SK-N-SH (cell line): ENCODE results near the gene MCRS1. TPM values are rescaled to one million over a fixed set of nuclear protein-coding genes. Genes with fewer than 3 reads are reported as not detected.

Experiments used
- CTCF ChIA-PET: fragments of 300-600, 350-600 bp; formaldehyde crosslinking; extraction: SDS; loops from one replicate; lab custom pipeline; 2021; lab: Yijun Ruan, JAX
- POLR2A ChIA-PET: fragments of 350-600 bp; sonication (Branson Sonifier 250); formaldehyde crosslinking; extraction: SDS; loops from one replicate; lab custom pipeline; 2020; ENCODE audit warnings: antibody characterized with exemption, inconsistent platforms; lab: Yijun Ruan, JAX
- DNase-seq: peaks from one replicate; pipeline ENCODE4 v3.0.0; 2012
- H2AFZ ChIP-seq: fragments of 200-600 bp; sonication (generic); 2 replicates; pipeline ENCODE4 v1.8.1; 2016; ENCODE audit warnings: antibody characterized with exemption, mild to moderate bottlenecking, low read depth
- H3F3A ChIP-seq: fragments of 200-600 bp; sonication (generic); replicated peaks from 2 replicates; pipeline ENCODE3; 2016; ENCODE audit warnings: antibody characterized with exemption, mild to moderate bottlenecking; ENCODE audit not compliant: insufficient read depth
- H3K27ac ChIP-seq, 2 experiments: fragments of 200-500 bp in 1 of 2; fragments of 200-600 bp in 1 of 2; sonication (Bioruptor generic) in 1 of 2; sonication (generic), shearing (Covaris generic) in 1 of 2; 2 replicates each; pipeline versions ENCODE4 v1.5.1 to v1.6.1; 2014 to 2016; ENCODE audit warnings: low read depth in 2 of 2, inconsistent platforms in 1 of 2, low read length in 1 of 2, mild to moderate bottlenecking in 1 of 2, mixed read lengths in 1 of 2
- H3K27me3 ChIP-seq: fragments of 200-600 bp; sonication (generic), shearing (Covaris generic); 2 replicates; pipeline ENCODE4 v1.6.1; 2016; ENCODE audit warnings: mixed run types; ENCODE audit not compliant: insufficient read depth
- H3K36me3 ChIP-seq, 2 experiments: fragments of 200-500 bp in 1 of 2; fragments of 200-600 bp in 1 of 2; sonication (Bioruptor generic) in 1 of 2; sonication (generic) in 1 of 2; replicated peaks in 1 of 2; 2 replicates each; pipeline versions ENCODE3 to v1.5.1; 2014 to 2016; ENCODE audit warnings: low read length in 1 of 2, mild to moderate bottlenecking in 1 of 2; ENCODE audit not compliant: insufficient read depth in 2 of 2, control insufficient read depth in 1 of 2
- H3K4me1 ChIP-seq, 2 experiments: fragments of 200-500 bp in 1 of 2; fragments of 200-600 bp in 1 of 2; sonication (Bioruptor generic) in 1 of 2; sonication (generic), shearing (Covaris generic) in 1 of 2; 2 replicates each; pipeline versions ENCODE4 v1.5.1 to v1.6.1; 2014 to 2016; ENCODE audit warnings: low read depth in 1 of 2, low read length in 1 of 2, mixed run types in 1 of 2; ENCODE audit not compliant: insufficient read depth in 2 of 2, control insufficient read depth in 1 of 2
- H3K4me2 ChIP-seq: fragments of 200-600 bp; sonication (generic), shearing (Covaris generic); 2 replicates; pipeline ENCODE4 v1.6.1; 2017; ENCODE audit warnings: mixed run types
- H3K4me3 ChIP-seq, 2 experiments: fragments of 200-500 bp in 1 of 2; fragments of 200-600 bp in 1 of 2; sonication (Bioruptor generic) in 1 of 2; sonication (generic), shearing (Covaris generic) in 1 of 2; 2 replicates each; pipeline versions ENCODE4 v1.5.1 to v1.8.1; 2014 to 2016; ENCODE audit warnings: low read depth in 2 of 2, inconsistent platforms in 1 of 2, low read length in 1 of 2, mild to moderate bottlenecking in 1 of 2, mixed read lengths in 1 of 2, moderate library complexity in 1 of 2
- H3K79me2 ChIP-seq: fragments of 200-600 bp; sonication (generic); 2 replicates; pipeline ENCODE4 v1.8.1; 2017; ENCODE audit warnings: mild to moderate bottlenecking; ENCODE audit not compliant: insufficient read depth
- H3K9ac ChIP-seq: fragments of 200-600 bp; sonication (generic); 2 replicates; pipeline ENCODE4 v1.6.1; 2017; ENCODE audit warnings: mixed run types
- H3K9me2 ChIP-seq: fragments of 200-600 bp; sonication (generic); 2 replicates; pipeline ENCODE4 v1.6.1; 2017; ENCODE audit warnings: mixed run types
- H3K9me3 ChIP-seq: fragments of 200-600 bp; sonication (generic); 2 replicates; pipeline ENCODE4 v1.6.1; 2017; ENCODE audit warnings: mixed run types, mild to moderate bottlenecking, moderate library complexity
- H4K20me1 ChIP-seq: fragments of 200-600 bp; sonication (generic); 2 replicates; pipeline ENCODE4 v1.6.1; 2017; ENCODE audit warnings: mild to moderate bottlenecking, mixed run types; ENCODE audit not compliant: insufficient read depth
- FOXJ3 ChIP-seq: sonication (generic); formaldehyde crosslinking; IDR thresholded peaks from 2 replicates; pipeline ENCODE4 v1.5.1; 2020; ENCODE audit warnings: mild to moderate bottlenecking, missing genetic modification reagents
- JUND ChIP-seq: IDR thresholded peaks from 2 replicates; pipeline ENCODE4 v1.4.0; 2012
- NFIC ChIP-seq: IDR thresholded peaks from 2 replicates; pipeline ENCODE4 v1.4.0; 2012; ENCODE audit warnings: borderline replicate concordance
- PBX3 ChIP-seq: IDR thresholded peaks from 2 replicates; pipeline ENCODE4; 2012
- RFX5 ChIP-seq: IDR thresholded peaks from 2 replicates; pipeline ENCODE4 v1.6.1; 2012; ENCODE audit warnings: mild to moderate bottlenecking, improper control_type of control experiment, low read length
- TAF1 ChIP-seq: IDR thresholded peaks from 2 replicates; pipeline ENCODE4 v1.6.1; 2012; ENCODE audit warnings: low read depth, mild to moderate bottlenecking, low read length, moderate library complexity, borderline replicate concordance
- TEAD4 ChIP-seq: IDR thresholded peaks from 2 replicates; pipeline ENCODE4 v1.4.0; 2012; ENCODE audit warnings: mild to moderate bottlenecking, borderline replicate concordance; ENCODE audit not compliant: insufficient read depth
- USF1 ChIP-seq: IDR thresholded peaks from 2 replicates; pipeline ENCODE4 v1.4.0; 2012; ENCODE audit warnings: low read depth, borderline replicate concordance
- WGBS: methylation state at CpG from one replicate; pipeline ENCODE4 v1.1.6; 2017; ENCODE audit warnings: low lambda C conversion rate; 5-methylcytosine and 5-hydroxymethylcytosine counted together
- polyA plus RNA-seq, 3 experiments: library from polyadenylated mRNA; depleted of rRNA; stranded (reverse); fragments of >200 nt; gene quantifications; 2 replicates each; pipeline ENCODE4 v1.2.3, GENCODE V29; 2012
- TF ChIP-seq, protein P1 (sequence below): fragments of 150-350 bp; IDR thresholded peaks from 2 replicates; pipeline ENCODE4 v1.6.1; 2016; ENCODE audit warnings: mild to moderate bottlenecking, low read depth, low read length
- TF ChIP-seq, protein P2 (sequence below): IDR thresholded peaks from 2 replicates; pipeline ENCODE4 v1.4.0; 2012; ENCODE audit warnings: low read depth

The MCRS1 gene
- polyA plus RNA-seq, 1 of the 3 experiments (the other 2 are of a cell fraction), result 107 TPM

DNA sequence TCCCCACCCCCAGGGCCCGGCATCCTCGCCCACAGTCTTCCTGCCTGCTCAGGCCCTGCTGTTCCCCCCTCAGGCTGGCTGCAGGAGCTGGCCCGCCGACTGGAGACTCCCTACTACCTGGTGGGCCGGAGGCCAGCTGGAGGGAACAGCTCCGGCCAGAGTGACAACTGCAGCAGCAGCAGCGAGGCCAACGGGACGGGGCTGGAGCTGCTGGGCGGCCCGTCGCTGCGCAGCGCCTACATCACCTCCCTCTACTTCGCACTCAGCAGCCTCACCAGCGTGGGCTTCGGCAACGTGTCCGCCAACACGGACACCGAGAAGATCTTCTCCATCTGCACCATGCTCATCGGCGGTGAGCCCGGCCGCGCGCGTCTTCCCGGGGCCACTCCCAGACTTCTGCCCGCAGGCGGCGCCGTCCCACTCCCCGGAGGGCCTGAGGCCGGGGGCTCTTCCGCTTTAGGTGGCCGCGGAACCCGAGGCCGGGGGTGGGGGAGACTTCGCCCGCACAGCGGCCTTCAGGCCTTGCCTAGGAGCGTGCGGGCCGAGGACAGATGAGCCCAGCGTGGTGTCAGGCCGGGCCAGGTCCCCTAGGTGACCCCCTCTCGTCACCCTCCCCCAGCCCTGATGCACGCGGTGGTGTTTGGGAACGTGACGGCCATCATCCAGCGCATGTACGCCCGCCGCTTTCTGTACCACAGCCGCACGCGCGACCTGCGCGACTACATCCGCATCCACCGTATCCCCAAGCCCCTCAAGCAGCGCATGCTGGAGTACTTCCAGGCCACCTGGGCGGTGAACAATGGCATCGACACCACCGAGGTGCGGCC is 18.9 kb downstream of the MCRS1 start (continued):
- TF ChIP-seq USF1 (no peak), FOXJ3 (CRISPR knock-in tag) (no peak), RFX5 (no peak), TAF1 (no peak), JUND (no peak)

GRCh38 chr12:49548481-49548821 is 19.5 kb downstream of the MCRS1 start:
- H3K4me3 ChIP-seq, result no peak overlapping the region
- no peaks in the 10 kb centered on the region for H3K27me3 ChIP-seq
- H3K9me3 ChIP-seq, result no peaks in the 10 kb centered on the region
- H3K4me2 ChIP-seq, result no peak overlapping the region
- H2AFZ ChIP-seq, result no peak overlapping the region
- peak; percentile 27 for DNase-seq
- TF ChIP-seq NFIC (no peak), PBX3 (no peak), TEAD4 (no peak), RFX5 (no peak)
- TF ChIP-seq, protein P1, sequence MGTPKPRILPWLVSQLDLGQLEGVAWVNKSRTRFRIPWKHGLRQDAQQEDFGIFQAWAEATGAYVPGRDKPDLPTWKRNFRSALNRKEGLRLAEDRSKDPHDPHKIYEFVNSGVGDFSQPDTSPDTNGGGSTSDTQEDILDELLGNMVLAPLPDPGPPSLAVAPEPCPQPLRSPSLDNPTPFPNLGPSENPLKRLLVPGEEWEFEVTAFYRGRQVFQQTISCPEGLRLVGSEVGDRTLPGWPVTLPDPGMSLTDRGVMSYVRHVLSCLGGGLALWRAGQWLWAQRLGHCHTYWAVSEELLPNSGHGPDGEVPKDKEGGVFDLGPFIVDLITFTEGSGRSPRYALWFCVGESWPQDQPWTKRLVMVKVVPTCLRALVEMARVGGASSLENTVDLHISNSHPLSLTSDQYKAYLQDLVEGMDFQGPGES, result no peak
- TF ChIP-seq, protein P2, sequence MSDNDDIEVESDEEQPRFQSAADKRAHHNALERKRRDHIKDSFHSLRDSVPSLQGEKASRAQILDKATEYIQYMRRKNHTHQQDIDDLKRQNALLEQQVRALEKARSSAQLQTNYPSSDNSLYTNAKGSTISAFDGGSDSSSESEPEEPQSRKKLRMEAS, result no peak
- peaks cover under 1% of the 10 kb centered on the region for H3F3A ChIP-seq
- ChIA-PET CTCF (no interaction called here), POLR2A (no interaction called here)
- no peak overlapping the region for H3K27ac ChIP-seq
- H3K4me1 ChIP-seq, result no peaks in the 10 kb centered on the region; a peak in 1 of 4 replicates
- H3K9me2 ChIP-seq, result no peaks in the 10 kb centered on the region
- no peaks in the 10 kb centered on the region for H3K79me2 ChIP-seq
- no peaks in the 10 kb centered on the region for H3K36me3 ChIP-seq
- 81% methylated on average over 4 of the region's 8 CpGs for WGBS
- H3K9ac ChIP-seq, result no peak overlapping the region
- H4K20me1 ChIP-seq, result no peaks in the 10 kb centered on the region
